NCI-H226 (cell line): ENCODE data around the gene PRDM16.

Source experiments
- DNase-seq: peaks from one replicate; pipeline ENCODE4 v3.0.0-alpha.2; 2015

PRDM16 gene

DNA sequence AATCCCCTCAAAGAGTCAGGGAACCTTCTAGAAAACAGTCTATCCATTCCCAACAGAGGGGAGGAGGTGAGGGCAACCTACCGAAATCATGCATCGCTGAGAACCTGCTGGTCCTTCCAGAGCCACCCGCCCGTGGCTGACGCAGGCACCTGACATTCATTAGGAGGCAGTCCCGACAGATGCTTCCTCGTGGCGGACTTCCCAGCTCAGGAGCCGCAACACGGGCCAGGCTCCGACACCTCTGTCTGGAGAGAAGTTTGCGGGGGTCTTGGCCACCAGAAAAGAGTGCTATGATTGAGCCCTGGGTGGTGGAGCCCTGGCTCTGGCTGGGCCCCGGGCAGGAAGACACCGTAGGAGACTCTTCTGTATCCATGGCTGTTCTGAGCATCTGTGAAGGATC is 299.1 kb downstream of the PRDM16 start:
- no peak for DNase-seq

DNA sequence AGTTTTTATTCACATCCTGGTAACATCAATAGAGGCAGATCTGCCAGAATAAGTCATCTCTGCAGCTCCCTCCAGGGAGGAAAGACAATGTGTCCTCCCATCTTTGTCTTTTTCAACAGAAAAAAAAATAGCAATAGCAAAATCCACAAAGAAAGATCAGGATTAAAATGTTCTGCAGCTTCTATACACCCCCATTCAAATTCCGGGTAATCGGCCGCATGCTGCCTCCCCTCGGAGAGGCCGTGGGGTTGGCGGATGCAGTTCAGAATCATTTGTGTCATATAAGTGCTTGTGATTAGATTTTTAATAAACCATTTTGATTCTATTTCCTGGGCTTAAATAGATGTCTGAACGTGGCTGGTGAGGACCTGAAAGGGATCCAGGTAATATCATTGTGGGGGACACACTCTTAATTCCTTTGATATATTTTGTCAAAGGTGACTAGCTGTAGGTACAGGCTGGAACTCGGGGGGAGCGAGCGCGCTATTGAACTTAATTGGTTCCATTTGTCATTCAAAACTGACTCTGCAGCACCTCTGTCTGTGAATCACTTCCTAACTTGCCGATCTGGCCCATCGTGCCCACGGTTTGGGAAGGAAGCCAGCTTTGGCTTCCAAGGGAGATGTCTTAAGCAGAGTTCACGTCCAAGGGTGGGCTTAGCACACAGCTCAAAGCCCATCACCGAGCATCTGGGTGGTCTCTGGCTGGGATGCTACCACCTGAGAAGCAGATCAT is 299.9 kb downstream of the PRDM16 start:
- DNase-seq = no peak

DNA sequence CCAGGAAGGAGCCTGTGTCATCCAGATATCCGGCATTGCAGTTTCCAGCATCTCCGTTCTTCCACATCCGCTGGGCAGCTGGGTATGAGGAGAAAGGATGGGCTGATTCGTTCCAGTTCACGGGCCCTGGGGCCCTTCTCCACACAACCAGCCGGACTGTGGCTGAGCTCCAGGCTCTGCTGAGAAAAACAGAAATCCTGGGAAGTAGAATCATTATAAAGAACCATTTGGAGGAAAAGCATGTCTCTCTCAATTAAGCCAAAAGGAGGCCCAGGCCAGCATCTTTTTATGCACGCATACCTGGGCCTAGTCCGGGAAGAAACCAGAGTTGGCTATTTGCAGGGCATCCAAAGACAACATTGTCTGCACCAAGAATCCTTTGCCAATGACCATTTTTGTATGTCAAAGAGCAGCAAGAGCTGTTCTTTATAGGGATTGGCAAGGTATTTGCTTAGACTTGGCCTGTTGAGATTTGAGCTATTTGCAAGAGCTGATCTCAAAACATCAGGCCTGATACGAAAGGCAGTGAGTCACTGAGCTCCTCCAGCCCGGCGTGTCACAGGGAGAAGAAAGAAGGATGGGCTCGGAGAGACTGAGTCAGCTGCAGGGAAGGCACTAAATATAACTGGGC is 300.6 kb downstream of the PRDM16 start:
- peak; percentile 85 for DNase-seq

DNA sequence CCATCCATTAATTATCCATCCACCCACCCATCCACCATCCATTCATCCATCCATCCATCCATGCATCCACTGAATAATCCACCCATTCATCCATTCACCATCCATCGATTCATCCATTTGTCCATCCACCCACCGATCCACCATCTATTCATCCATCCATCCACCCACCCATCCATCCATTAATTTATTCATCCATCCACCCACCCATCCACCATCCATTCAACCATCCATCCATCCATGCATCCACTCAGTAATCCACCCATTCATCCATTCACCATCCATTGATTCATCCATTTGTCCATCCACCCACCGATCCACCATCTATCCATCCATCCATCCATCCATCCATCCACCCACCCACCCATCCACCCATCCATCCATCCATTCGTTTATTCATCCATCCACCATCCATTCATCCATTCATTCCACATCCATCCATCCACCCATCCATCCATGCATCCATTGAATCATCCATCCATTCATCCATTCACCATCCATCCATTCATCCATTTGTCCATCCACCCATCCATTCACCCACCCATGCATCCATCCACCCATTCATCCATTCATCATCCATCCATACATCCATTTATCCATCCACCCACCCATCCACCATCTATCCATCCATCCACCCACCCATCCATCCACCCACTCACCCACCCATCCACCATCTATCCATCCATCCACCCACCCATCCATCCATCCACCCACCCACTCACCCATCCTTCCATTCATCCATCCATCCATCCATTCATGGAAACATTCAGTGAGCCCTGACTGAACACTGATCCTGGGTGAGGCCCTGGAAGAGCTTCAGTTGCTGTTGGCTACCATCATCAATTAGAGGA is 302.1 kb downstream of the PRDM16 start:
- DNase-seq = no peak

DNA sequence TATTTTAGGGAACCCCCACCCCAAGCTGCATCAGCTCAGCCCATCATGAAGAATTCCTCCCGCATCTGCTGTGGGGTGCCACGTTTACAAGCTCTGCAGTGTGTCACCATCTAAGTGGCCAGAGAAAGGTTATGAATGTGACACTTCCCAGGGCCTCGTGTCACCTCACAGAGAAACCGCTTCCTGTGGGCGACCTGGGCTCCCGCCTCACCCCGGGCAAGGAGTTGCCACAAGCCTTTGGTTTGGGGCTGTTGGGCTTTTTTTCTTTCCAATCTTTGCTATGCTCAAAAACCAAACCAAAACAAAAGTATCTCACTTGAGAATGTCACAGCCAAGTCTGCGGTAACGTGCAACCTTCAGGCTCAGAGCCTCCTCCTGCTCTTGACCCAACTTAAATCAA is 303.3 kb downstream of the PRDM16 start:
- DNase-seq = no peak

DNA sequence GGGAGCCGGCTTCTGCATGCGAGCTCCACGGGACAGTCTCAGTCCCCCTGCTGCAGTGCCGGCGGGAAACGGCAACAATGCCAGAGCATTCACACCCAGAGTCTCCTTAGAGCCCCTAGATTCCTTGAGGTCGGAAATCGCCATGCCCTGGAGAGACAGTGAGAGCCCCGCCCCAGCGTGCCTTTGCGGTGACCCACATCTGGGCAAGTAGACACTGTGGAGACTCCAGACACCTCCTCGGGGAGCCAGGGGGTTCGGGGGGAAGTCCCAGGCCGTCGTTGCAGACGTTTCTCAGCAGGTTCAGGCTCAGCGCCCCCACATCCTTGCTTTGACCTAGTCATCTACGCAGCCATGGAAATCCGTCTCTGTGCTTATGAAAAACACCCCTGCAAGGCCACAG is 304.2 kb downstream of the PRDM16 start:
- no peak for DNase-seq

DNA sequence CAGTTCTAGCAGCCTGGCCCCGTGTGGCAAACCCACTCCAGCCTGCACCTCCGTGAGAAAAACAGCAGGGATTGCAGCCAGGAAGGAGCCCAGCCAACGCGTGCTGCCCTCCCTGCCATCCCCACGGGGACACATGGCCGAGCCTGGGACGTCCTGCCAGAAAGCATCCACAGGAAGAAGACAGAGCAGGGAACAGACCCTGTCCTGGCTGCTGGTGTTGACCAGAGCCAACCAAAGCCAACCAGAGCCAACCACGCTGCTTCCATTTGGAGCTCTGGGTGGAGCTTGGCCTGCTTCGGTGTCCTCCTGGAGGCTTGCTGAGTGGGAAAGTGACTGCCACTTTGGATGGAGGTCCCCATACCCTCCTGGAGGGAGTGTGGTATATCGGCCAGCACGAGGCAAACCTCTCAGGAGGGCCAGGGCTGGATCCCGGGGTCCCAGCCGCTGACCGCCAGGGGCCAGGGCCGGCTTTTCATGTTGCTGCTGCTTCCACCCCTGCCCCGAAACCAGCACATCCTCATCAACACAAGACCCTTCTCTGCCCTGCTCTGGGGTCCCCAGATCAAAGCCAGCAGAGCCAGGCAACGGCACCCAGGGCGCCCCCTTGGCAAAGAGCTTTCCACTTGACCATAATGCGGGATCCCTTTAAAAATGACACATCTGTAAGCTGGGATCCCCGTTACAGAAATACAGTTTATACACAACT is 304.9 kb downstream of the PRDM16 start:
- no peak for DNase-seq

DNA sequence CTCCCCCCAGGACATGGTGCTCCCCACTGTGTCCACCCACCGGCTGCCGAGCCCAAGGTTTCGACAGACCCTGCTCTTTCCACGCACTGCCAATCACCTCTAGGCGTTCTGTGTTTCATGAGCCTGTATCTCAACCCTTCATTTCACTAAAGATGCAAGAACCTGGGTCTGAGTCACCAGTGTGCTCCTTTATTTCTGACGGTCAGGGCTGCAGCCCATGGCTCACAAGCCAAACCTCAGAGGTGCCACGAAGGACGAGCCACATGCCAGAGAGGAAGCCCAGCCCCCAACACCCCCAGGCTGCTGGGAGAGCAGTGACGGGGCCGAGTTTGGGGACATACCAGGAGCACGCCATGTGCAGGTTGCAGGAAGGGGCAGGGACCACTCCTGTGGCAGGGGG is 306.2 kb downstream of the PRDM16 start:
- no peak for DNase-seq

DNA sequence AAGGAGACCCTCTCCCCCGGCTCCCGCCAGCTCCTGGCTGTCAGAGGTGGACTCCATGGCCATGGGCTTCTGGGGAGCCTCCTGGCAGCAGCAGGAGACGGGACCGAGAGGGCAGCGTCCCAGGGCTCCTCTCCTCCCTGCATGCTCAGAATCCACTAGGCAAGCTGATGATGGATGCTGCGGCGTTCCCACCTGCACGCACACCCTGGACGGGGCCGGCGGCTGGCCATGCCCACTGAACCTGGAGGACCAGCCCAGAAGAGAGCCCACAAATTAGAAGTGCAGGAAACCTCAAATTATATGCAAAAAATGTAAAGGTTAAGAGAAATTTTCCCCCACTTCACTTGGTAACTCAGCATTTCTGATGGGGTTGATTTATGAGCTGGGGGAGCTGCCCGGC is 308.2 kb downstream of the PRDM16 start:
- DNase-seq = no peak

DNA sequence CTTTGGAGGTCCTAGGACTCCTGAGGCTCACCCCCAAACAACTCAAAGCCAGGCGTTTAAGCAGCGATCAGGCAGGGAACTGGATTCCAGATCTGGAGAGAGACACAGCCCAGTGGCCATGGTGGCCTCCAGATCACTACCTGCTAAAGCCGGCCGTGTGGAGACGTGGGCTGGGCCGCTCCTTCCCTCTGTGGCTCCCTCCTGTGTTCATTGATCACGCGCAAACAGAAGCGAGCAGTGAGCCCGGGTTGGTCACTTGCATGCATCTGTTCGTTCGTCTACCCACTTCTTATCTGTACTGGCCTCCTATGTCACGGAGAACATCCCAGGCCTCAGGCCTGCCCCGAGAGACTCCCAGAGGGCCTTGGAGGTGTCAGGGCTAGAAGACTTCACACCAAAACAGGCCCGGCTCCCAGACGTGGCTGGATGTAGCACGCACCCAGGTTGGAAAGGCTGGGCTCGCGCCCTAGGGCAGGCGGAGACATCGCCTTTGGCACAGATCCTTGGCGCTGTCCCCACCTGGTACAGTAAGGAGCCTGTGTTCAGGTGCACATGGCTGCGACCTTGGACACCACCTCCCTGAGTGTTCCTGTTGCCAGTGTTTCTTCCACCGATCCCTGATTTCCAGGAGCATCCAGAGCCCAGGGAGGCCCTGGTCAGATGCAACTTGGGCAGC is 308.7 kb downstream of the PRDM16 start:
- DNase-seq = no peak

DNA sequence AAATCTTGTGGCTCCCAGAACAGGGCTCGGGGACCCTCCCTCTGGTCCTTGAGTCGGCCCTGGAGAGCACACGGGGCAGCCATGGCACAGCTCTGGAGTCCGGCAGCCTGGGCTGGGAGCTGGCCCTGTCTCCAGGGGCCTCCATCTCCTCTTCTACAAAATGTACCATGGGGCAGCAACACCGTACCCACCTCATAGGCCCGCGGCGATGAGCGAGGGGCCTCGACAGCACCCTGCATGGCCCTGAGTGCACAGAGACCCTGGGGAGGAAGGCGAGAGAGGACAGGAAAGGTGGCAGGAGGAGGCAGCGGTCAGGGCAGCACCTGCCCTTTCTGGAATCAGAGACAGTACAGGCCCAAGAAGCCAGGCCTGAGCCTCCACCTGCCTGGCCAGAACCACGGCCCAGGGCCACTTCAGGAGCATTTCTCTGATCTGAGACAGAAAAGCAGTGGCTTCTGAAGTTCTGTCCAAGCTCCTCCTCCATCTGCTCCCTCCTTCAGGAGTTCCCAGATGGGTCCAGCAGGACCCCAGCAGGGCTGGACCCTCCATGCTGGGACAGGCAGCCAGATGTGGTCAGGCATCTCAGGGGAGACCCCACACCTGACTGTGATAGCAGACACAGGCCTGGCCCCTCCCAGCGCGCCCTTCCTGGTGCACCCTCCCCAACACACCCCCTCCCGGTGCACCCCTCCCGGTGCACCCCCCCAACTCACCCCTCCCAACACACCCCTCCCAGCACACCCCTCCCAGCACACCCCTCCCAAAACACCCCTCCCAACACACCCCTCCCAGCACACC is 309.6 kb downstream of the PRDM16 start:
- DNase-seq = no peak

DNA sequence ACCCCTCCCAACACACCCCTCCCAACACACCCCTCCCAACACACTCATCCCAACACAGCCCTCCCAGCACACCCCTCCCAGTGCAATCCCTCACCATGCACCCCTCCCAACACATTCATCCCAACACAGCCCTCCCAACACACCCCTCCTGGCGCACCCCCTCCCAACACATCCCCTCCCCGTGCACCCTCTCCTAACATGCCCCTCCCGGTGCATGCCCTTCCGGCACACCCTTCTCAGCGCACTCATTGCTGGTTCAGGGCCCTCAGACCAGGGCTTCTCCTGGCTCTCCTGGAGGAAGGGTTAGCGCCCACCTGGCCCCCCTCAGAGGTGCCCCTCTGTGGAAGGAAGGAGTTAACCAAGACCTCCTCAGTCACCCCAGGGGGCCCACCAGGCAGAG is 310.9 kb downstream of the PRDM16 start:
- no peak for DNase-seq

DNA sequence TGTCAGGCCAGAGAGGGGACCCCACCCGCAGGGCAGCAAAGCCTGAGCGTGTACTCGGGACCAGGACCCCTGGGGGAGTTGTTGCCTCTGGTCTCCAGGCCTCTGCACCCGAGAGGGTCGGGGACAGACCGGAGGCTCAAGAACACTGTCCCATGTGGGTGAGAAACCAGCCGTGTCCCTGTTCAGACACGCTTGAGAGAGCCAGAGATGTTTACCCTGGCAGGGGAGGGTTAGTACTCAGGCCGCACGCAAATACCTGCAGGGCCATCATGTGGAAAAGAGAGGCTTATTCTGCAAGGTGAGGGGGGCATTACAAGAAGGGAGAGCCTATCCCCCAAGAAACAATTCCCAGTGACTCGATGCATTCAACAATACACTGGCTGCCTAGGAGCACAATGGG is 311.5 kb downstream of the PRDM16 start:
- DNase-seq = no peak

DNA sequence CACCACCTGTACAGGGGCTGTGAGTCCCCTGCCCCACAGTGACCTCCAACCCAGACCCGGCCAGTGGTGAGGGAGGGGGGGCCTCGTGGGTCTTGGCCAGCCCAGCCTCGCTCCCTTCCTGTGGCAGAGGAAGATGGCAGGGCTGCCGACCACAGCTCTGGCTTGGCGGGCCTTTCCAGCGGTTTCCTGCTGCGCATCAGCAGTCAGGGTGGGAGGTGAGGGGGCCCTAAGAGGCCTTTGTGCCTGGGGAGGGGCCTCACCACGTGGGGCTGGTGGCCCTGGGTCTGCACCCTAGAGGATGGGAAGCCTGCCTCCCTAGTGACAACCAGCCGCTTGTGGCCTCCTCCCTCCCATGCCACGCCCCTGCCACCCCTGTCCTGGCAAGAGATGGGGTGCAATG is 312.9 kb downstream of the PRDM16 start:
- DNase-seq = no peak

DNA sequence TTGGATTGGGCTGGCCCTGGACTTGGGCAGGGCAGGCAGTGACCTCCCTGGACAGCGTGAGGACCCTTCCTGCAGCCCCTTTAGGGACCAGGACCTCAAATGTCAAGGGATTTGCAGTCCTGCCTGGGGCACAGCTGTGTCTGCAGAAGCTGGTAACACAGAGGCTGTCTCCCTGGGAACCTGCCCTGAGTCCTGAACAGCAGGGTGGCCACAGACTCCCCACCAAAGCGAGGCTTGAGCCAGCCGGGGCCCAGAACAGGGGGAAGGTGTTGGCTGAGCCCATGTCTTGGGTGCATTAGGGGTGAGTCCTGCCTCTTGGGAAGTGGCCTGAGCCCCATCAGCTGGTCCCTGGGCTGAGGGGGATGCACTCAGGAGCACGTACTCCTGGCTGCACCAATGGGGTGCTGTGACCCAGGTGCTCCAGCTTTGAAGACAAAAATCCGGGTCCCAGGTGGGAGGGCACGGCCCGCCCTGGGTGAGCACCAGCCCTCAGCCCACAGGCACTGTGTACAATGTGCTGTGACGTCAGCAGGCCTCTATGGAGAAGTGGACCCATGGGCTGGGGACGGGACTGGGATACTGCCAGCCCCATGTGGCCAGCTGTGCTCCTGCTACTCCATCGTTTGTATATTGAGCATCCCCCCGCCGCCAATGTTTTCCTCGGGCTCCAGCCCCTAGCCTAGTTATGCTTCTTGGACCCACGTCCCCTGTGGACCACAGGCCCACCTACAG is 313.5 kb downstream of the PRDM16 start:
- DNase-seq = no peak

DNA sequence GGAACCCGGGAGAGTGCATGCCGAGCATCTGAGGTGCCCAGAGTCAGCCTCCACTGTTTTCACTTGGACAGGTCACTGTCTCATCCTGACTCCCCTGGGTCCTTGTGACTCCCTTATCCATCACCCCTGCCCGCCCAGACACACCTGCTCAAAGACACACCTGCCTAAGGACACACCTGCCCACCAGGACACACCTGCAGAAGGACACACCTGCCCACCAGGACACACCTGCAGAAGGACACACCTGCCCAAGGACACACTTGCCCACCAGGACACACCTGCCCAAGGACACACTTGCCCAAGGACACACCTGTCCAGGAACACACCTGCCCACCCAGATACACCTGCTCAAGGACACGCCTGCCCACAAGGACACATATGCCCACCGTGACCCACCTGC is 314.7 kb downstream of the PRDM16 start:
- DNase-seq = no peak

DNA sequence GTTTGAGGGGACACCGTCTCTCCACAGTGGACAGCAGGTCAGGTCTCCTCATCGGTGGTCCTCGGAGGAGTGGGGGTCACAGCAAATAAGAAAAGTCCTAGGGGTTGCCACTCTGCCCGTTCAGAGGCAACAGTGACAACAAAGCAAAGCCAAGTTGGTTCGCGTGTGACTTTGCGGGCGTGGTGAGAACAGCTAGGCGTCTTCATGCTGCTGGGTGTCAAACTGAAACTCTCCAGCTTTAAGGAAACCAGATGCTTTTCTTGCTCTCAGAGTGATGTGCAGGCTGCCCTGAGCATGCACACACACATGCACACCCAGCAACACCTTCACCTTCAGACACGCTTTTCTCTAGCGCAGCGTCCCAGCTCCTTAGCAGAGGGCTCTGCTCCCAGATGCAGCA is 315.4 kb downstream of the PRDM16 start:
- no peak for DNase-seq

DNA sequence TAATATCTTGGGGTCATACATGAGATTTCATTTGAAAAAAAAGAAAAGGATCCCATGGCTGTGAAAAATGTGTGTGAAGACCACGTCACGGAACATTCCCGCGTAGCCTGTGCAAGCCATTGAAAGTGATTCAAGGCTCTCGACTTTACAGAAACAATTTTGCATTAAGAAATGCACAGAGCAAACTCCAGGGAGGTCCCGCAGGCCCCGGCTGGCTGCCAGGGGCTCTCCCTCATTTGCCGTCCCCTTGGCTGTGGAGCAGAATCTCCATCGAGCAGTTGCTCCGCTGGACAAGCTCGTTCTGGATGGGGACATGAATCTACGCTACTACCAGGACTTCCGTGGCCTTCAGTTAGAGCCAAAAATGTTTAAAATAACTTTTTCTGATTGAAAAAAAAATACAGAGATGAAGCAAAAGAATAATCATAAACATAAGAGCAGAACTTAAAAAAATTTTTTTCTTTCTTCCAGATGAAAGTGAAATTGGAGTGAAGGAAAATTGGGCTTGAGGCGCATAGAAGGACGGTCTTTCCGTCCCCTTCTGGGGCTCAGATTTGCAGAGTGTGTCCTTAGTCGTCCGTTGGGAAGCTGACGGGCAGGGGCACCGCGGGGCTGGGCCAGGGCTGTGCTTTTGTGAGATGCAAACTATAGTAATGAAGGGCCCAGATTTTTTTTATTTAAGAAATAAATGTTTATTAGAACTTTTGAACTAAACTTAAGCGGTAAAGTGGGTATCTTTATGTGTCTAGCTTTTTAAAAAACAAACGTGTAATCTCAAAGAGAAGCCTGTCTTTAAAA is 317.4 kb downstream of the PRDM16 start:
- DNase-seq = no peak

DNA sequence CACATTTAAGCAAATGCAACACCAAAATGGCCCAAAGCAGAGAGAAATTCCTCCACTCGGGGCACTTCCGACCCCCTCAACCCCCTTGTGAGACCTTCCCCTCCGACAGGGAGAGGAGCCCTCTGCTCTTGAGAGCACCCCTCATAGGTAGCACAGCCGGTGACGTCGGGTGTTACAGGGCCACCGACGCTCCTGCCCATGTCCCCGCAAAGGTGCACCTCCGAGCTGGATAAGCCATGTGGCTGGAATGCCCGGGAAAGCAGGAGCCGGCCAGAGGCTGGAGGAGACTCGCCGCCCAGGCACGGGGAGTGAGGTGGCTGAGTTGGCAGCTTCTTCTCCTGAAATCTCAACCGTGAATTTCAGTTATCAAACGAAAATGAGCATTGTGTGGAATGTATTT is 318.4 kb downstream of the PRDM16 start:
- DNase-seq = no peak

DNA sequence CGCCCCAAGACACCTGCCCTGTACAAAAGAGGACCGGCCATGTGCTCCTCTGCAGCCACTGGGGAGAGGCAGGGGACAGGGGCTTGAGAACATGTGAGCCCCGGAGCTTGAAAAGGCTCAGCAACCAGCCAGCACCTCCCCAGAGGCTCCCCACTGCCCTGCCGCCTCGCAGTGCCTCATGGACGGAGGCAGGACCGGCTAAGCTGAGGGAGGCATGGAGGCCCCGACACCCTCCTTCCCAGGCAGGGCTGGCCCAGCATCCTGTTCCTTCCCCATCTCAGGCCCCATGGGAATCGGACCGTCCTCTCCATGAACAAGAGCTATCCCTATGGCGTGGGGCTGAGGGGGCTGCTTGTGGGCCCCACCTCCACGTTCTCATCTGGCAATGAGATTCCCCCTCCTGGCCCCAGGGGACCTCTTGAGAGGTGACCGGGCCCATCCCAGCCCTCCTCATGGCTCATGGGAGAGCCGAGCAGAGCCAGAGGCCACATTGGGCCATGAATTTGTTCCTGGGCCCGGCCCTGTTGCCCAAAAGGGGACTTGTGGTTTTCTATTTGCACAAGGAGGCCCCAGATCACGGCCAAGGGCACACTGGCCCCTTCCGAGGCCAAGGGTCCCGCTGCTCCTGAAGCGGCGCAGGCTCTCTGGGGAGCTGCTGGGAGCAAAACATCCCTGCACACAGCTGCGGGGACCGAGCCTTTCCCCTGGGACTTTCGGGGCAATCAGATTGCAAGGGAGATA is 320.3 kb downstream of the PRDM16 start:
- no peak for DNase-seq
